ENCODE results near the gene CREG1. TPM values are rescaled to one million over a fixed set of nuclear protein-coding genes. Genes with fewer than 3 reads are reported as not detected.

Gene CREG1
- total RNA-seq, 1 experiment from 2014 or later, result 91.5 TPM

DNA sequence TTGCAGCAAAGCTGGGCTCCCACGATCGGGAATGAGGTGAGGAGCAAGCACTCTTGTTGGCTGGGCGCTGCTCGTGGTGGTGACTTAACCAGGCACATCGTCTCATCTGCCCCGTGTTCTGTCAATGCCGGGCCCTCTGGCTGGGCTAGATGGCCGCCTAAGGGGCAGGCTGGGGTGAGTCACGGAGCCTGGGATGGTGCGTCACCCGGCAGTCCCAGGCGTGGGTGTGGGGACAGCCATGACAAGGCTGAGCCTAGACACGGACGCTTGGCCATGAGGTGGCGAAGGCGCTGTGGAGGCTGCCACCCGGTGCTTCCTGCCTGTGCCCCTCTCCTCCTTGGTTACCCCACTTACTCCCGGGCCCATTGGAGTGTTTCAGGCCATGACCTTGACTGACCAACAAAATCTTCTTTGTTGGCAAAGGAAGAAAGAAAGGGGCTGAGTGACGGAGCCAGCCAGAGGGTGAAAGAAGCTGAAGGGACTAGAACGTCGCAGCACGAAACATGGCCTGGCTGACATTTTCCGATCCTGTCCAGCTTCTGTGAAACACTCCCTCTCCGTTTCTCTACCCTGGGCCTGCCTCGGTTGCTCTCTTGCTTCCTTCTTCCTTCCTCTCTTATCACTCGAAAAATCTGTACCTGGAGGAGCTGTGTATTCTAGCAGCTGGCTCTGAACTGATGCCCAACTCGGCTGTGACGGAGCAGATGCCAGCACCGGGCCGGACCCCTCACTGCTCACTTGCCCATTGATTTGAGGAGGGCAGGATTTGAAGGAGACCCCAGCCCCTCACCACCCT, 35.8 kb downstream of the CREG1 start:
- no peaks in the 10 kb centered on the region for H3K36me3 Mint-ChIP-seq (ENCODE audit: insufficient read depth, unreplicated experiment)
- Histone ChIP-seq H3K9me3 (no peaks in the 10 kb centered on the region), H3K4me3 (ENCODE audit: low read depth, low read length) (no peak overlapping the region), H3K27me3 (replicated peaks; ENCODE audit: control insufficient read depth, insufficient read depth, low read length) (no peaks in the 10 kb centered on the region), H3K36me3 (ENCODE audit: control insufficient read depth, insufficient read depth, low read length) (no peaks in the 10 kb centered on the region), H3K4me1 (no peaks in the 10 kb centered on the region)
- ChIA-PET POLR2A (no interaction called here), CTCF (no interaction called here)
- H3K4me1 Mint-ChIP-seq (ENCODE audit: low read depth, unreplicated experiment), result no peaks in the 10 kb centered on the region
- no peak overlapping the region for H3K27ac Mint-ChIP-seq (ENCODE audit: unreplicated experiment)
- TF ChIP-seq, protein P1, sequence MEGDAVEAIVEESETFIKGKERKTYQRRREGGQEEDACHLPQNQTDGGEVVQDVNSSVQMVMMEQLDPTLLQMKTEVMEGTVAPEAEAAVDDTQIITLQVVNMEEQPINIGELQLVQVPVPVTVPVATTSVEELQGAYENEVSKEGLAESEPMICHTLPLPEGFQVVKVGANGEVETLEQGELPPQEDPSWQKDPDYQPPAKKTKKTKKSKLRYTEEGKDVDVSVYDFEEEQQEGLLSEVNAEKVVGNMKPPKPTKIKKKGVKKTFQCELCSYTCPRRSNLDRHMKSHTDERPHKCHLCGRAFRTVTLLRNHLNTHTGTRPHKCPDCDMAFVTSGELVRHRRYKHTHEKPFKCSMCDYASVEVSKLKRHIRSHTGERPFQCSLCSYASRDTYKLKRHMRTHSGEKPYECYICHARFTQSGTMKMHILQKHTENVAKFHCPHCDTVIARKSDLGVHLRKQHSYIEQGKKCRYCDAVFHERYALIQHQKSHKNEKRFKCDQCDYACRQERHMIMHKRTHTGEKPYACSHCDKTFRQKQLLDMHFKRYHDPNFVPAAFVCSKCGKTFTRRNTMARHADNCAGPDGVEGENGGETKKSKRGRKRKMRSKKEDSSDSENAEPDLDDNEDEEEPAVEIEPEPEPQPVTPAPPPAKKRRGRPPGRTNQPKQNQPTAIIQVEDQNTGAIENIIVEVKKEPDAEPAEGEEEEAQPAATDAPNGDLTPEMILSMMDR (IDR thresholded peaks at IDR 0.05; ENCODE audit: insufficient read depth in 1 of 2, low read depth in 1 of 2, low read length in 1 of 2, severe bottlenecking in 1 of 2, unreplicated experiment in 1 of 2), result no peak
- no peaks in the 10 kb centered on the region for H3K27me3 Mint-ChIP-seq (ENCODE audit: insufficient read depth, unreplicated experiment)
- no TSS peak for BruUV-seq (replicated peaks)
- intact Hi-C loops (cut with micrococcal nuclease; ENCODE audit: unreplicated experiment), result no loop called here
- H3K9me3 Mint-ChIP-seq (ENCODE audit: unreplicated experiment), result no peaks in the 10 kb centered on the region
- H3K4me3 Mint-ChIP-seq (ENCODE audit: unreplicated experiment), result no peak overlapping the region
- no peak for DNase-seq

GRCh38 chr1:167516404-167517388, 36.9 kb downstream of the CREG1 start:
- Mint-ChIP-seq H3K4me3 (ENCODE audit: unreplicated experiment) (no peak overlapping the region), H3K27me3 (ENCODE audit: insufficient read depth, unreplicated experiment) (no peaks in the 10 kb centered on the region), H3K9me3 (ENCODE audit: unreplicated experiment) (no peaks in the 10 kb centered on the region), H3K27ac (ENCODE audit: unreplicated experiment) (no peak overlapping the region), H3K36me3 (ENCODE audit: insufficient read depth, unreplicated experiment) (no peaks in the 10 kb centered on the region), H3K4me1 (ENCODE audit: low read depth, unreplicated experiment) (no peaks in the 10 kb centered on the region)
- no TSS peak for BruUV-seq (replicated peaks)
- TF ChIP-seq, protein P1 (IDR thresholded peaks at IDR 0.05; ENCODE audit: insufficient read depth in 1 of 2, low read depth in 1 of 2, low read length in 1 of 2, severe bottlenecking in 1 of 2, unreplicated experiment in 1 of 2), result no peak
- intact Hi-C loops (cut with micrococcal nuclease; ENCODE audit: unreplicated experiment), result no loop called here
- DNase-seq, result no peak
- ChIA-PET POLR2A (no interaction called here), CTCF (no interaction called here)
- H3K27me3 ChIP-seq (replicated peaks; ENCODE audit: control insufficient read depth, insufficient read depth, low read length), result no peaks in the 10 kb centered on the region
- no peaks in the 10 kb centered on the region for H3K36me3 ChIP-seq (ENCODE audit: control insufficient read depth, insufficient read depth, low read length)
- no peak overlapping the region for H3K4me3 ChIP-seq (ENCODE audit: low read depth, low read length)
- H3K9me3 ChIP-seq, result no peaks in the 10 kb centered on the region
- 0 out of 2 replicates have a peak, but pooled peaks cover 7% of the 10 kb centered on the region for H3K4me1 ChIP-seq

GRCh38 chr1:167515893-167516321, 37.7 kb downstream of the CREG1 start:
- intact Hi-C loops (cut with micrococcal nuclease; ENCODE audit: unreplicated experiment), result no loop called here
- CTCF ChIA-PET, result no interaction called here
- BruUV-seq (replicated peaks), result no TSS peak

More at GRCh38 chr1:167515893-167516321, 37.7 kb downstream of the CREG1 start:
- no peaks in the 10 kb centered on the region for H3K4me1 Mint-ChIP-seq (ENCODE audit: low read depth, unreplicated experiment)
- no peak overlapping the region for H3K4me3 Mint-ChIP-seq (ENCODE audit: unreplicated experiment)
- TF ChIP-seq, protein P1 (IDR thresholded peaks at IDR 0.05; ENCODE audit: insufficient read depth in 1 of 2, low read depth in 1 of 2, low read length in 1 of 2, severe bottlenecking in 1 of 2, unreplicated experiment in 1 of 2), result no peak
- Histone ChIP-seq H3K9me3 (no peaks in the 10 kb centered on the region), H3K36me3 (ENCODE audit: control insufficient read depth, insufficient read depth, low read length) (no peaks in the 10 kb centered on the region), H3K4me1 (0 out of 2 replicates have a peak, but pooled peaks cover 7% of the 10 kb centered on the region), H3K27me3 (replicated peaks; ENCODE audit: control insufficient read depth, insufficient read depth, low read length) (no peaks in the 10 kb centered on the region), H3K4me3 (ENCODE audit: low read depth, low read length) (no peak overlapping the region)
- no peaks in the 10 kb centered on the region for H3K27me3 Mint-ChIP-seq (ENCODE audit: insufficient read depth, unreplicated experiment)
- POLR2A ChIA-PET, result interaction anchor here (0.6 kb wide), 1 partner anchor 16 kb away, joined by 3 read pairs; no protein-coding TSS in a partner anchor
- H3K36me3 Mint-ChIP-seq (ENCODE audit: insufficient read depth, unreplicated experiment), result no peaks in the 10 kb centered on the region
- no peak overlapping the region for H3K27ac Mint-ChIP-seq (ENCODE audit: unreplicated experiment)
- H3K9me3 Mint-ChIP-seq (ENCODE audit: unreplicated experiment), result no peaks in the 10 kb centered on the region
- DNase-seq, result no peak
